ENCODE results near the gene OR10D3.
"Not testable (repeated sequence)": the region's sequence is repeated elsewhere in the genome, so short reads cannot be mapped to it uniquely, and the experiment has no call there.

Gene OR10D3

GRCh38 chr11:124209824-124210357 lies 26.7 kb downstream of the OR10D3 start:
- no peaks in the 10 kb centered on the region for H3K9me3 Mint-ChIP-seq (ENCODE audit: low read depth)
- no peak overlapping the region for H3K4me3 Mint-ChIP-seq
- H3K36me3 Mint-ChIP-seq: no peaks in the 10 kb centered on the region
- no peaks in the 10 kb centered on the region for H3K4me1 Mint-ChIP-seq (ENCODE audit: low read depth)
- H3K27ac Mint-ChIP-seq: no peak overlapping the region
- H3K27me3 Mint-ChIP-seq: no peaks in the 10 kb centered on the region

DNA sequence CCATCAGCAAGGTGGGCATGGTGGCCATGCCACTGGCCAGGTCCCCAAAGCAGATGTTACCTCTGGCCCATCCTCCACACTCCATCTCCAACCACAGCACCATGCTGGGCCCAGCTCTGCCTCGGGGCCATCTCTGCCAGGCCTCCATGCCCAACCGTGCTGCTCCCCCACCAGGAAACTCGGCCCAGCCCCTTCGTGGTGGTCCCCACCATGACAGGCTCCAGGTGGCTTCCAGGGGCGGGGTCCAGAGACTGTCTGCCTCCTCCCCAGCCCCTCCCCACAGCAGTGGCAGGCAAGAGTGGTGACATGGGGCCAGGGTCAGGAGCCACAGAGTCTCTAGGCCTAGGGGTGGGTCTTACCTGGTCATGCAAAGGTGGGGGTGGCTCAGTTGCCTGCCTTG lies 27.3 kb downstream of the OR10D3 start:
- Mint-ChIP-seq H3K27me3 (no peaks in the 10 kb centered on the region), H3K4me1 (ENCODE audit: low read depth) (no peaks in the 10 kb centered on the region), H3K4me3 (no peak overlapping the region), H3K9me3 (ENCODE audit: low read depth) (no peaks in the 10 kb centered on the region), H3K27ac (no peak overlapping the region), H3K36me3 (no peaks in the 10 kb centered on the region)

DNA sequence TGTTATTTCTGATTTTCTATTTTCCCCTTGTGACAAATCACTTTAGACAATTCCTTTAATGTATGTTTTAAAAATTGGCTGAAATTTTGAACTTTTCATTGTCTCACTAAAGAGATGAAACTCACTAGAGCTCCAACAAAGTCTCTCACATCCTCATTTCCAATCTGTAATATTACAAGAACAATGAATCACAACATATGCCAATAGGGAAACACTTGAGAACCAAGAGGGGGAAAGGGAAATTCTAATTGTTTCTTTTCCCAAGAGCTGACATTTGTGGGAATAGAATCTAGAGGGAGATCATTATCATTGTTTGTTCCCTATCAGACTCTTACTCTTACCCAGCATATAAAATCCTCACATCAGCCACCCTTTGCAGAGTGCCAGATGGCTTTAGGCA lies 28.2 kb downstream of the OR10D3 start:
- no peak overlapping the region for H3K4me3 Mint-ChIP-seq
- no peaks in the 10 kb centered on the region for H3K4me1 Mint-ChIP-seq (ENCODE audit: low read depth)
- no peak overlapping the region for H3K27ac Mint-ChIP-seq
- no peaks in the 10 kb centered on the region for H3K36me3 Mint-ChIP-seq
- H3K9me3 Mint-ChIP-seq (ENCODE audit: low read depth): no peaks in the 10 kb centered on the region
- H3K27me3 Mint-ChIP-seq: no peaks in the 10 kb centered on the region

DNA sequence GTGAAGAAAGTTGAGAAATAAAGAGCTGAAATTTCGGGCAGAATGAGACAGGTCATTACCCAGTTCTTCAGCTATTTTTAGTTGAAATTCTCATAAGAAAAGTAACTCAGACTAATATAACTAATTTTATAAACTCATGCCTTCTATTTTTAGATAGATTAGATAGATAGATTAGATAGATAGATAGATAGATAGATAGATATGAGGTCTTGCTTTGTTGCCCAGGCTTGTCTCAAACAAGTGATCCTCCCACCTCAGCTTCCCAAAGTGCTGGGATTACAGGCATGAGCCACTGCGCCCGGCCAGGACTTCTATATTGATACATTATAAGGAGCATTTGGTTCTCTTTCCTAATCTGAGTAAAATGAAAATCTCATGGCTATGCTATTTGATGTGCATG lies 30.9 kb downstream of the OR10D3 start:
- no peaks in the 10 kb centered on the region for H3K27me3 Mint-ChIP-seq
- H3K4me1 Mint-ChIP-seq (ENCODE audit: low read depth): no peaks in the 10 kb centered on the region
- no peaks in the 10 kb centered on the region for H3K36me3 Mint-ChIP-seq
- H3K27ac Mint-ChIP-seq: no peak overlapping the region
- H3K9me3 Mint-ChIP-seq (ENCODE audit: low read depth): no peaks in the 10 kb centered on the region
- no peak overlapping the region for H3K4me3 Mint-ChIP-seq

- H3K27ac Mint-ChIP-seq: no peak overlapping the region
- H3K9me3 Mint-ChIP-seq (ENCODE audit: low read depth): no peaks in the 10 kb centered on the region
- H3K27me3 Mint-ChIP-seq: no peaks in the 10 kb centered on the region
- no peak overlapping the region for H3K4me3 Mint-ChIP-seq
- no peaks in the 10 kb centered on the region for H3K36me3 Mint-ChIP-seq
- no peaks in the 10 kb centered on the region for H3K4me1 Mint-ChIP-seq (ENCODE audit: low read depth)
These were observed 36.0 kb downstream of the OR10D3 start for GRCh38 chr11:124219126-124219525.

DNA sequence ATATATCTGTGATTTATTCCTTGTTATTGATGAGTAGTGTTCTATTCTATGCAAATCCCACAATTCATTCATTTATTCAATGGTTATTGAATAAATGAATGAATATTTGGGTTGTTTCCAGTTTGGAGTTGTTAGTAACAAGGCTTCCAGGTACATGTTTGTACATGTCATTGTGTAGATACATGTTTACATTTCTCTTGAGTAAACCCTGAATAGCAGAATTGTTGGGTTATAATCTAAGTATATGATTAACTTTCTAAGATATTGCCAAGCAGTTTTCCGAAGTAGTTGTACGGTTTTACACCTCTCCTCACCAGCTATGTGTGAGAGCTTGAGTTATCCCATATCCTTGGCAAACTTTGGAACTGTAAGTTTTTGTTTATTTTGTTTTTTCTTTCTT lies 39.3 kb downstream of the OR10D3 start:
- Mint-ChIP-seq H3K27ac (no peak overlapping the region), H3K4me1 (ENCODE audit: low read depth) (no peaks in the 10 kb centered on the region), H3K4me3 (no peak overlapping the region), H3K36me3 (no peaks in the 10 kb centered on the region), H3K27me3 (peaks cover 6% of the 10 kb centered on the region), H3K9me3 (ENCODE audit: low read depth) (no peaks in the 10 kb centered on the region)

- H3K27ac Mint-ChIP-seq; H3K9me3 Mint-ChIP-seq (ENCODE audit: low read depth); H3K27me3 Mint-ChIP-seq; H3K4me3 Mint-ChIP-seq; H3K36me3 Mint-ChIP-seq; H3K4me1 Mint-ChIP-seq (ENCODE audit: low read depth): not testable (repeated sequence)
These were observed 41.7 kb downstream of the OR10D3 start for GRCh38 chr11:124224618-124225423.

GRCh38 chr11:124225471-124225870 lies 42.3 kb downstream of the OR10D3 start:
- Mint-ChIP-seq H3K27ac (no peak overlapping the region), H3K36me3 (no peaks in the 10 kb centered on the region), H3K9me3 (ENCODE audit: low read depth) (no peaks in the 10 kb centered on the region), H3K27me3 (peaks cover 6% of the 10 kb centered on the region), H3K4me1 (ENCODE audit: low read depth) (no peaks in the 10 kb centered on the region), H3K4me3 (no peak overlapping the region)

DNA sequence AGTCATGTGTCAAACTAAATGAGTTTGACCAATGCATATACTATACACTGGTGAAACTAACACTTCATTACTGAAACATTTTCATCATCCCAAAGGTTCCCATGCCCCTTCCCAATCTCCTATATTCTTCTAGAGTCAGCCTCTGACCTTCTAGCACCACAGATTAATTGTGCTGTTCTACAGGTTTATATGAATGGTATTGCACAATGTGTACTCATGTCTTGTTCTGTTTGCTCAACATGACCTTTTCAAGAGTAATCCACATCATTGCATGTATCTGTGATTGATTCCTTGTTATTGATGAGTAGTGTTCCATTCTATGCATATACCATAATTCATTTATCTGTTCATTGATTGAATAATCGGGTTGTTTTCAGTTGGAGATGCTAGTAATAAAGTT lies 50.2 kb downstream of the OR10D3 start:
- no peaks in the 10 kb centered on the region for H3K4me1 Mint-ChIP-seq (ENCODE audit: low read depth)
- H3K36me3 Mint-ChIP-seq: no peaks in the 10 kb centered on the region
- H3K27me3 Mint-ChIP-seq: no peaks in the 10 kb centered on the region
- no peak overlapping the region for H3K4me3 Mint-ChIP-seq
- H3K27ac Mint-ChIP-seq: no peak overlapping the region
- no peaks in the 10 kb centered on the region for H3K9me3 Mint-ChIP-seq (ENCODE audit: low read depth)
